Heart right ventricle (tissue), 16 donors: Measurements from ENCODE around the gene CPNE5. TPM values are rescaled to one million over a fixed set of nuclear protein-coding genes. Genes with fewer than 3 reads are reported as not detected.

Experiments used
- ATAC-seq, 8 donors: fragments of 200-7000 bp; cut with Tn5 transposase; one replicate each; pipeline ENCODE4 v1.9.1; 2020; ENCODE audit warnings: mild to moderate bottlenecking in 8 of 8, moderate library complexity in 8 of 8, moderate number of reproducible peaks in 1 of 8
- DNase-seq, 2 donors: peaks; one replicate each; pipeline ENCODE4 v3.0.0-alpha.2; 2020
- H3K27ac ChIP-seq, 10 donors: fragments of 200-600 bp; sonication (generic) in 2 of 10; one replicate each; pipeline versions ENCODE4 v1.5.0 to v1.8.0; 2020 to 2022; ENCODE audit warnings: mild to moderate bottlenecking in 3 of 10
- H3K27me3 ChIP-seq, 7 donors: fragments of 200-600 bp; one replicate each; pipeline ENCODE4 v1.8.0; 2021 to 2022; ENCODE audit warnings: mild to moderate bottlenecking in 2 of 7
- H3K36me3 ChIP-seq, 9 donors: fragments of 200-600 bp; sonication (generic) in 1 of 9; one replicate each; pipeline versions ENCODE4 v1.5.0 to v1.8.0; 2020 to 2022; ENCODE audit warnings: mild to moderate bottlenecking in 2 of 9
- H3K4me1 ChIP-seq, 9 donors: fragments of 200-600 bp; sonication (generic) in 1 of 9; one replicate each; pipeline versions ENCODE4 v1.5.0 to v1.8.0; 2020 to 2022; ENCODE audit warnings: mild to moderate bottlenecking in 4 of 9
- H3K4me3 ChIP-seq, 10 donors: fragments of 200-600 bp; sonication (generic) in 2 of 10; one replicate each; pipeline versions ENCODE4 v1.5.0 to v1.8.0; 2020 to 2022; ENCODE audit warnings: mild to moderate bottlenecking in 7 of 10, moderate library complexity in 2 of 10
- H3K9me3 ChIP-seq, 11 donors: fragments of 200-600 bp in 10 of 11; sonication (generic) in 2 of 11; one replicate each; pipeline versions ENCODE4 v1.5.0 to v1.8.0; 2013 to 2022; ENCODE audit warnings: mild to moderate bottlenecking in 2 of 11, control low read depth in 1 of 11, moderate library complexity in 1 of 11
- CTCF ChIP-seq, 9 donors: fragments of 200-600 bp; sonication (generic) in 2 of 9; IDR thresholded peaks; one replicate each; pipeline versions ENCODE4 v1.5.0 to v1.8.0; 2021 to 2022; ENCODE audit warnings: antibody characterized with exemption in 9 of 9, mild to moderate bottlenecking in 5 of 9, moderate library complexity in 1 of 9
- WGBS, 2 donors: extraction: QIAGEN DNeasy Blood & Tissue Kit; methylation state at CpG; one replicate each; pipeline ENCODE4 v1.1.7; 2013; ENCODE audit warnings: inconsistent platforms in 1 of 2; 5-methylcytosine and 5-hydroxymethylcytosine counted together
- intact Hi-C, 10 donors: fragments of 100-400 bp; cut with DNase I; formaldehyde crosslinking; loops; one replicate each; pipeline versions ENCODE4 v1.11.1 to v1.14.2; 2022
- polyA plus RNA-seq, 2 donors: library from polyadenylated mRNA; stranded (reverse); fragments of 200-250 nt; gene quantifications; one replicate each; pipeline ENCODE4 v1.2.3, GENCODE V29; 2013
- total RNA-seq, 10 donors: library from RNA; stranded (reverse); fragmentation: NEBNext Ultra II Directional in 3 of 10; extraction: Animal tissue kit (Norgen Biotek cat#: 25700) in 3 of 10; gene quantifications; one replicate each; pipeline versions ENCODE4 v1.2.1 to v1.2.4, GENCODE V29; 2021 to 2023
- donor health status: Arrhythmogenic right ventricular cardiomyopathy.
- donor health status: ischemic (EF 13 %, LVEDD 7.1; RV severe dilation, severe dysfunction).
- donor health status: healthy with polysubstance abuse.
- donor health status: DM: no; HTN: yes; CAD: no.
- donor health status: DM: no; HTN: no; CAD: no.
- donor health status: ischemic (EF 25% LVEDD 6.9; RV normal size, moderate dysfunction).
- donor health status: ischemic (EF 25% LVEDD 5.7; RV mildly dilated, moderate dysfunction).
- donor health status: healthy.
- donor health status: DM: yes; HTN: yes; CAD: no.
- donor health status: Ischemic cardiomyopathy.
- donor health status: ischemic (EF 35%, LVEDD 5.7; RV mildly dilated, moderate dysfunction).
- donor health status: nonischemic (EF 11% LVEDD 7.7; RV severe dilation, severe dysfunction).
- donor health status: DM: yes; HTN: yes; CAD: no.
- donor health status: PGD.
- donor health status: ischemic (EF 29% LVEDD 5.4; RV normal size, mild dysfunction).
- donor health status: nonischemic (EF 23%, LVEDD 6.1; RV moderate dilation, normal function).

Gene CPNE5
- total and polyA plus RNA-seq, 12 donors, result 2.8 to 98.2 (median 24.4) TPM

- Histone ChIP-seq H3K4me1 (peaks cover 11 to 59% (median 30%) of the 10 kb centered on the region in 9 donors), H3K9me3 (no peaks in the 10 kb centered on the region), H3K4me3 (no peak overlapping the region), H3K27ac (no peak overlapping the region), H3K27me3 (no peaks in the 10 kb centered on the region), H3K36me3 (no peaks in the 10 kb centered on the region)
- ATAC-seq, result no peak
- intact Hi-C loops, result no loop called here
- TF ChIP-seq CTCF (IDR thresholded peaks at IDR 0.05), result no peak
- no peak for DNase-seq
- 90 to 93% methylated on average over 12 of the region's 12 CpGs for WGBS, 2 donors
These were observed 107.5 kb downstream of the CPNE5 start for GRCh38 chr6:36731622-36732310.

DNA sequence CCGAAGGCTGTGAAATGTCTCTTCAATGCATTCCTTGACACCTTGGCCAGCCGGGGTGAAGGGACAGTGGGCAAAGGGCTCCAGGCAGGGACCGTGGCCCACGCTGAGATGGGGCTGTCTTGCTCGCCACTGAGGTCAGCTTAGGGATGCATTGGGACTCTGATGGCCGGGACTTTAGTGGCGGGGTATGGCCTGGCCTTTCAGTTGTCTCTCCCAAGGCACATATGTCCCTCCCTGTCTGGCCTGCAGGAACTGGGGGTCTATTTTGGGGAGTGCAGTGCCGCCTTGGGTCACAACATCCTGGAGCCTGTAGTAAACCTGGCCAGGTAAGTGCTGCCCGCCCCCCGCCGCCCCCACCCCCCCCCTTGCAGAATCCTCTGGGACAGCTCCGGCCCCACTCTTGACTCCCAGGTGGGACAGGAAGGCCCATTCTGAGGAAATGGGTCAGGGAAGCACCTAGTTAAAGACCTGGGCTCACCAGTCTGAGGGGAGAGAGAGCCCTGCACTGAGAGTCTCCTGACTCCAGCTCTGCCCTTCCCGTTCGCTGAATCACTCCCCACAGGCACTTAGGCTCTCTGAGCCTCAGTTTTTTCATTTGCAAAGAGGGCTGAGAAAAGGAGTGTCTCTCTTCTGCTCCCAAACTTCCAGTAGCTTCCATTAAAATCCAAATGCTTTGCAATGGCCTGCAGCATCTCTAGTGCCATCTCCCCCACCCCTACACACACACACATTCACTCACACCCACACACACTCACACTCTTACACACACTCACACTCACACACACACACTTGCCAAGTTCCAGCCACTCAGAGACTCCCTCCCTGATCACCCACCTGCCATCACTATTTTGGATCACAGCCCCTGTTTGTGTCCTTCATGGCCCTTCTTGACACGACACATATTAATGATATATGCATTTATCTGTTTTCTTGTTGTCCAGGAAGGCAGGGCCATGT lies 108.5 kb downstream of the CPNE5 start:
- Histone ChIP-seq H3K4me3 (no peak overlapping the region), H3K4me1 (peaks cover 8 to 49% (median 23%) of the 10 kb centered on the region in 9 donors), H3K9me3 (no peaks in the 10 kb centered on the region), H3K27me3 (no peaks in the 10 kb centered on the region), H3K36me3 (no peaks in the 10 kb centered on the region), H3K27ac (no peak overlapping the region)
- no peak for TF ChIP-seq CTCF (IDR thresholded peaks at IDR 0.05)
- intact Hi-C loops, result no loop called here
- 93 to 94% methylated on average over 15 of the region's 15 CpGs for WGBS, 2 donors
- no peak for DNase-seq
- no peak for ATAC-seq

- Histone ChIP-seq H3K4me1 (peaks cover 0 to 33% (median 10%) of the 10 kb centered on the region in 9 donors), H3K9me3 (no peaks in the 10 kb centered on the region), H3K4me3 (no peak overlapping the region), H3K27ac (peak overlapping the region in 1 of 10 donors; percentile 47), H3K36me3 (no peaks in the 10 kb centered on the region), H3K27me3 (no peaks in the 10 kb centered on the region)
- DNase-seq (no peak), ATAC-seq (peak in 1 of 8 donors; percentile 37)
- intact Hi-C loops, result loop anchor here in 2 of 10 donors (5.0 to 10.0 kb wide), 2 partner anchors 37 to 114 kb away; no protein-coding TSS in a partner anchor
- WGBS, 2 donors, result 26 to 36% methylated on average over 3 of the region's 3 CpGs
- TF ChIP-seq CTCF (IDR thresholded peaks at IDR 0.05), result no peak
These were observed 110.1 kb downstream of the CPNE5 start for GRCh38 chr6:36729161-36729524.
